IMR-90 (cell line): Measurements from ENCODE around the gene PDRG1. TPM values are rescaled to one million over a fixed set of nuclear protein-coding genes. Genes with fewer than 3 reads are reported as not detected.

Experiments
- ATAC-seq: fragments of 200-7000 bp; cut with Tn5 transposase; 2 replicates; pipeline ENCODE4 v1.9.1; 2020; ENCODE audit warnings: low read depth, mild to moderate bottlenecking, moderate library complexity
- BruUV-seq: library from RNA; stranded (reverse); fragments of 400-500 nt; replicated peaks from 2 replicates; lab custom pipeline; 2021; lab: Mats Ljungman, UMichigan
- CTCF ChIA-PET: fragments of 300-600 bp; formaldehyde crosslinking; extraction: SDS; loops from one replicate; lab custom pipeline; 2021; ENCODE audit warnings: antibody characterized with exemption; lab: Yijun Ruan, JAX
- POLR2A ChIA-PET: fragments of 300-600 bp; sonication (Branson Sonifier 250); formaldehyde crosslinking; loops from one replicate; lab custom pipeline; 2022; ENCODE audit warnings: antibody characterized with exemption; ENCODE audit not compliant: unreplicated experiment; lab: Charles Lee
- DNase-seq: peaks from one replicate; pipeline ENCODE4 v3.0.0; 2013
- H2AFZ ChIP-seq: replicated peaks from 2 replicates; pipeline ENCODE3; 2013; ENCODE audit warnings: low read length, mild to moderate bottlenecking; ENCODE audit not compliant: poor library complexity
- H2AK5ac ChIP-seq: 2 replicates; pipeline ENCODE4 v1.6.1; 2013; ENCODE audit warnings: low read depth, low read length, inconsistent platforms
- H2AK9ac ChIP-seq: replicated peaks from 2 replicates; pipeline ENCODE3; 2013; ENCODE audit warnings: mild to moderate bottlenecking, low read depth, low read length, moderate library complexity; ENCODE audit not compliant: poor library complexity
- H2BK120ac ChIP-seq: 2 replicates; pipeline ENCODE4 v1.6.1; 2013; ENCODE audit warnings: low read depth, low read length, inconsistent platforms
- H2BK15ac ChIP-seq: 3 replicates; pipeline ENCODE4 v1.6.1; 2013; ENCODE audit warnings: low read depth, low read length, inconsistent platforms
- H2BK20ac ChIP-seq: 2 replicates; pipeline ENCODE4 v1.6.1; 2013; ENCODE audit warnings: low read depth, mild to moderate bottlenecking, inconsistent platforms, low read length, moderate library complexity
- H2BK5ac ChIP-seq: 2 replicates; pipeline ENCODE4 v1.6.1; 2013; ENCODE audit warnings: mild to moderate bottlenecking, low read depth, low read length, inconsistent platforms; ENCODE audit not compliant: poor library complexity, severe bottlenecking
- H3K14ac ChIP-seq: replicated peaks from 2 replicates; pipeline ENCODE4 v1.6.1; 2013; ENCODE audit warnings: low read depth, low read length, inconsistent platforms
- H3K18ac ChIP-seq: 2 replicates; pipeline ENCODE4 v1.6.1; 2013; ENCODE audit warnings: low read depth, low read length, control low read depth
- H3K23ac ChIP-seq: 2 replicates; pipeline ENCODE4 v1.6.1; 2013; ENCODE audit warnings: low read depth, low read length, inconsistent platforms
- H3K27ac ChIP-seq: 2 replicates; pipeline ENCODE4 v1.5.1; 2013; ENCODE audit warnings: mild to moderate bottlenecking, control low read depth, low read length; ENCODE audit not compliant: insufficient read depth
- H3K27me3 ChIP-seq: 2 replicates; pipeline ENCODE4 v1.6.1; 2013; ENCODE audit warnings: low read length; ENCODE audit not compliant: control insufficient read depth, insufficient read depth
- H3K36me3 ChIP-seq: 2 replicates; pipeline ENCODE4 v1.6.1; 2013; ENCODE audit warnings: low read length, mixed read lengths; ENCODE audit not compliant: control insufficient read depth, insufficient read depth
- H3K4ac ChIP-seq: 2 replicates; pipeline ENCODE4 v1.6.1; 2013; ENCODE audit warnings: low read depth, low read length, inconsistent platforms
- H3K4me1 ChIP-seq: 2 replicates; pipeline ENCODE4 v1.6.1; 2013; ENCODE audit warnings: low read length, mixed read lengths; ENCODE audit not compliant: control insufficient read depth, insufficient read depth
- H3K4me2 ChIP-seq: 2 replicates; pipeline ENCODE4 v1.6.1; 2013; ENCODE audit warnings: low read depth, mild to moderate bottlenecking, control low read depth, low read length, moderate library complexity
- H3K4me3 ChIP-seq: 2 replicates; pipeline ENCODE4 v1.5.1; 2013; ENCODE audit warnings: low read depth, mild to moderate bottlenecking, control low read depth, low read length, moderate library complexity; ENCODE audit not compliant: insufficient read depth
- H3K56ac ChIP-seq: 2 replicates; pipeline ENCODE4 v1.6.1; 2013; ENCODE audit warnings: low read length, inconsistent platforms; ENCODE audit not compliant: insufficient read depth; ENCODE audit errors: extremely low read depth
- H3K79me1 ChIP-seq, 2 experiments: 2 replicates each; pipeline ENCODE4 v1.6.1; 2013; ENCODE audit warnings: low read length in 2 of 2, inconsistent platforms in 1 of 2, low read depth in 1 of 2
- H3K9ac ChIP-seq: 2 replicates; pipeline ENCODE4 v1.6.1; 2013; ENCODE audit warnings: low read depth, low read length, control low read depth
- H3K9me1 ChIP-seq: 2 replicates; pipeline ENCODE4 v1.6.1; 2013; ENCODE audit warnings: low read length, inconsistent platforms; ENCODE audit not compliant: insufficient read depth
- H3K9me3 ChIP-seq: 2 replicates; pipeline ENCODE4 v1.6.1; 2013; ENCODE audit warnings: low read length; ENCODE audit not compliant: control insufficient read depth, insufficient read depth
- H4K20me1 ChIP-seq: 2 replicates; pipeline ENCODE4 v1.6.1; 2013; ENCODE audit warnings: low read length, inconsistent platforms; ENCODE audit not compliant: insufficient read depth
- H4K5ac ChIP-seq: 2 replicates; pipeline ENCODE4 v1.6.1; 2013; ENCODE audit warnings: mild to moderate bottlenecking, low read depth, low read length, control low read depth
- H4K8ac ChIP-seq, 2 experiments: 2 replicates each; pipeline ENCODE4 v1.6.1; 2013; ENCODE audit warnings: low read depth in 2 of 2, low read length in 2 of 2, control low read depth in 1 of 2, inconsistent platforms in 1 of 2
- H4K91ac ChIP-seq: 2 replicates; pipeline ENCODE4 v1.6.1; 2013; ENCODE audit warnings: low read depth, low read length, inconsistent platforms; ENCODE audit not compliant: insufficient read depth
- BHLHE40 ChIP-seq: fragments of 150-350 bp; IDR thresholded peaks from 2 replicates; pipeline ENCODE4 v1.6.1; 2016; ENCODE audit warnings: mild to moderate bottlenecking, low read depth, low read length
- CHD1 ChIP-seq: IDR thresholded peaks from 2 replicates; pipeline ENCODE4 v1.6.1; 2012; ENCODE audit warnings: low read depth, low read length, improper control_type of control experiment
- MAFK ChIP-seq: IDR thresholded peaks from 2 replicates; pipeline ENCODE4 v1.6.1; 2012; ENCODE audit warnings: low read depth, low read length, improper control_type of control experiment
- MAZ ChIP-seq: IDR thresholded peaks from 2 replicates; pipeline ENCODE4 v1.6.1; 2012; ENCODE audit warnings: low read depth, mild to moderate bottlenecking, low read length, improper control_type of control experiment, moderate library complexity, borderline replicate concordance
- NFE2L2 ChIP-seq: fragments of 150-350 bp; IDR thresholded peaks from 2 replicates; pipeline ENCODE4 v1.6.1; 2016; ENCODE audit warnings: low read depth, mild to moderate bottlenecking, low read length
- POLR2A ChIP-seq: IDR thresholded peaks from 2 replicates; pipeline ENCODE4 v1.6.1; 2012; ENCODE audit warnings: mild to moderate bottlenecking, low read depth, low read length
- RAD21 ChIP-seq: IDR thresholded peaks from 2 replicates; pipeline ENCODE4 v1.6.1; 2012; ENCODE audit warnings: low read length, improper control_type of control experiment
- RCOR1 ChIP-seq: IDR thresholded peaks from 2 replicates; pipeline ENCODE4 v1.6.1; 2012; ENCODE audit warnings: mild to moderate bottlenecking, low read length, improper control_type of control experiment; ENCODE audit not compliant: insufficient replicate concordance
- RFX5 ChIP-seq: IDR thresholded peaks from 2 replicates; pipeline ENCODE4 v1.8.0; 2012; ENCODE audit warnings: low read depth, mild to moderate bottlenecking, low read length, moderate library complexity
- SMC3 ChIP-seq: fragments of 150-350 bp; IDR thresholded peaks from 2 replicates; pipeline ENCODE4 v1.6.1; 2016; ENCODE audit warnings: low read depth, mild to moderate bottlenecking, antibody characterized with exemption, low read length, moderate library complexity
- WGBS, 2 experiments: methylation state at CpG; one replicate each; pipeline versions ENCODE4 v1.1.5 to v1.1.7; 2013; ENCODE audit warnings: missing lambda C conversion rate in 2 of 2; ENCODE audit not compliant: insufficient read length in 1 of 2; ENCODE audit errors: extremely low coverage in 2 of 2; 5-methylcytosine and 5-hydroxymethylcytosine counted together
- dilution Hi-C: fragments of 300-500 bp; cut with HindIII; formaldehyde crosslinking; loops from one replicate; pipeline ENCODE4 v1.14.3; 2018; ENCODE audit warnings: low sequenced_read_pairs; ENCODE audit not compliant: unreplicated experiment
- in situ Hi-C: fragments of 300-500 bp; cut with MboI; formaldehyde crosslinking; loops from 3 replicates; pipeline ENCODE4 v1.14.3; 2019; ENCODE audit warnings: low sequenced_read_pairs, inconsistent platforms, mixed read lengths
- intact Hi-C: fragments of 100-400 bp; cut with micrococcal nuclease; formaldehyde crosslinking; loops from 2 replicates; pipeline ENCODE4 v1.10.0; 2022
- polyA plus RNA-seq, 3 experiments: library from polyadenylated mRNA; depleted of rRNA; stranded (reverse); fragments of >200 nt; gene quantifications; 2 replicates each; pipeline ENCODE4 v1.2.3, GENCODE V29; 2012; ENCODE audit warnings: low replicate concordance in 1 of 3
- total RNA-seq: library from RNA; depleted of rRNA; stranded (reverse); fragments of >200 nt; gene quantifications from 2 replicates; pipeline ENCODE4 v1.2.3, GENCODE V29; 2012
- TF ChIP-seq, protein P1 (sequence below): fragments of 150-350 bp; IDR thresholded peaks from 2 replicates; pipeline ENCODE4 v1.6.1; 2016; ENCODE audit warnings: low read depth, mild to moderate bottlenecking, low read length, moderate library complexity, borderline replicate concordance
- TF ChIP-seq, protein P2 (sequence below): fragments of 150-350 bp; IDR thresholded peaks from 2 replicates; pipeline ENCODE4 v1.6.1; 2017; ENCODE audit warnings: mild to moderate bottlenecking, antibody characterized with exemption, low read length, low read depth
- TF ChIP-seq, protein P3 (sequence below): conservative IDR thresholded peaks from 2 replicates; pipeline ENCODE4 v1.5.1; 2012; ENCODE audit warnings: mild to moderate bottlenecking, low read depth, low read length, improper control_type of control experiment

PDRG1 gene
- total and polyA plus RNA-seq, 2 of the 4 experiments (the other 2 are of a cell fraction), result 5.0 to 15.7 TPM

DNA sequence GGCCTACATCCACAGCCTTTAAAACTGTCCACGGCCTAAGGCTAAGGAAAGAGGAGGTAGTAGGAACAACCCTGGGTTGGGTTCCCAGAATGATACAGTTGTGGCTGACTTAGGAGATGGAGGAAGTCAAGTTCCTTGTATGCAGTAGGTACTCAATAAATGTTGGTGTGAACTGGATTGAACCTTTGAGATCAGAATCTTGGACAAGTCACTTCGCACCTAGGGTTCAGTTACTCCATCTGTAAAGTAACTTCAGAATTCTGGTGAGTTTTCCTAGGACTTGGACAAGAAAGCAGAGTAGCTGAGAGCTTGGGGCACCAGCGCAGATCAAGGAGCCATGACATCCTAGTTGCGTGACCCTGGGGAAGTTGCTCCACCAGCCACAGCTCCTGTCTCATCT is 25.2 kb upstream of the PDRG1 start:
- ATAC-seq (no peak), DNase-seq (no peak)
- Histone ChIP-seq H3K9me3 (no peaks in the 10 kb centered on the region), H3K27ac (no peak overlapping the region), H2BK15ac (no peak overlapping the region), H4K91ac (no peak overlapping the region), H2BK5ac (no peak overlapping the region), H2BK120ac (no peak overlapping the region), H3K4me2 (no peak overlapping the region), H2AK5ac (no peak overlapping the region), H3K9me1 (no peaks in the 10 kb centered on the region), H2AK9ac (no peak overlapping the region), H2AFZ (no peak overlapping the region), H4K8ac (no peak overlapping the region), H3K27me3 (peaks cover 39% of the 10 kb centered on the region), H3K23ac (no peak overlapping the region), H3K4ac (no peak overlapping the region), H3K79me1 (no peaks in the 10 kb centered on the region), H3K18ac (no peak overlapping the region), H3K56ac (no peak overlapping the region), H4K5ac (no peak overlapping the region), H3K14ac (no peak overlapping the region), H3K4me3 (no peak overlapping the region), H3K4me1 (no peaks in the 10 kb centered on the region; the same call in 1 of the 2 replicates), H2BK20ac (no peak overlapping the region), H3K9ac (no peak overlapping the region), H3K36me3 (no peaks in the 10 kb centered on the region), H4K20me1 (no peaks in the 10 kb centered on the region)
- CTCF ChIA-PET, result no interaction called here
- in situ Hi-C loops, result no loop called here
- no TSS peak for BruUV-seq
- POLR2A ChIA-PET, result no interaction called here
- no peak for TF ChIP-seq RAD21
- TF ChIP-seq, protein P1, sequence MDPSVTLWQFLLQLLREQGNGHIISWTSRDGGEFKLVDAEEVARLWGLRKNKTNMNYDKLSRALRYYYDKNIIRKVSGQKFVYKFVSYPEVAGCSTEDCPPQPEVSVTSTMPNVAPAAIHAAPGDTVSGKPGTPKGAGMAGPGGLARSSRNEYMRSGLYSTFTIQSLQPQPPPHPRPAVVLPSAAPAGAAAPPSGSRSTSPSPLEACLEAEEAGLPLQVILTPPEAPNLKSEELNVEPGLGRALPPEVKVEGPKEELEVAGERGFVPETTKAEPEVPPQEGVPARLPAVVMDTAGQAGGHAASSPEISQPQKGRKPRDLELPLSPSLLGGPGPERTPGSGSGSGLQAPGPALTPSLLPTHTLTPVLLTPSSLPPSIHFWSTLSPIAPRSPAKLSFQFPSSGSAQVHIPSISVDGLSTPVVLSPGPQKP, result no peak
- no peak for TF ChIP-seq POLR2A
- TF ChIP-seq, protein P2, sequence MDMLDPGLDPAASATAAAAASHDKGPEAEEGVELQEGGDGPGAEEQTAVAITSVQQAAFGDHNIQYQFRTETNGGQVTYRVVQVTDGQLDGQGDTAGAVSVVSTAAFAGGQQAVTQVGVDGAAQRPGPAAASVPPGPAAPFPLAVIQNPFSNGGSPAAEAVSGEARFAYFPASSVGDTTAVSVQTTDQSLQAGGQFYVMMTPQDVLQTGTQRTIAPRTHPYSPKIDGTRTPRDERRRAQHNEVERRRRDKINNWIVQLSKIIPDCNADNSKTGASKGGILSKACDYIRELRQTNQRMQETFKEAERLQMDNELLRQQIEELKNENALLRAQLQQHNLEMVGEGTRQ, result no peak
- TF ChIP-seq BHLHE40, result no peak
- TF ChIP-seq CHD1, result no peak
- no peak for TF ChIP-seq RCOR1
- no peak for TF ChIP-seq RFX5
- TF ChIP-seq MAFK, result no peak
- no peak for TF ChIP-seq NFE2L2
- no peak for TF ChIP-seq MAZ
- no peak for TF ChIP-seq SMC3
- TF ChIP-seq, protein P3, sequence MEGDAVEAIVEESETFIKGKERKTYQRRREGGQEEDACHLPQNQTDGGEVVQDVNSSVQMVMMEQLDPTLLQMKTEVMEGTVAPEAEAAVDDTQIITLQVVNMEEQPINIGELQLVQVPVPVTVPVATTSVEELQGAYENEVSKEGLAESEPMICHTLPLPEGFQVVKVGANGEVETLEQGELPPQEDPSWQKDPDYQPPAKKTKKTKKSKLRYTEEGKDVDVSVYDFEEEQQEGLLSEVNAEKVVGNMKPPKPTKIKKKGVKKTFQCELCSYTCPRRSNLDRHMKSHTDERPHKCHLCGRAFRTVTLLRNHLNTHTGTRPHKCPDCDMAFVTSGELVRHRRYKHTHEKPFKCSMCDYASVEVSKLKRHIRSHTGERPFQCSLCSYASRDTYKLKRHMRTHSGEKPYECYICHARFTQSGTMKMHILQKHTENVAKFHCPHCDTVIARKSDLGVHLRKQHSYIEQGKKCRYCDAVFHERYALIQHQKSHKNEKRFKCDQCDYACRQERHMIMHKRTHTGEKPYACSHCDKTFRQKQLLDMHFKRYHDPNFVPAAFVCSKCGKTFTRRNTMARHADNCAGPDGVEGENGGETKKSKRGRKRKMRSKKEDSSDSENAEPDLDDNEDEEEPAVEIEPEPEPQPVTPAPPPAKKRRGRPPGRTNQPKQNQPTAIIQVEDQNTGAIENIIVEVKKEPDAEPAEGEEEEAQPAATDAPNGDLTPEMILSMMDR, result no peak
- dilution Hi-C loops, result no loop called here
- intact Hi-C loops, result no loop called here
- WGBS, 2 experiments, result 50% methylated on average over 1 of the region's 4 CpGs; no CpG with 5 or more reads in 1 of the 2 experiments
